GM19438 (cell line): Measurements from ENCODE around the gene SPG21.
"Not testable (repeated sequence)": the region's sequence is repeated elsewhere in the genome, so short reads cannot be mapped to it uniquely, and the experiment has no call there.

ENCODE experiments used
- ATAC-seq: cut with Tn5 transposase; IDR thresholded peaks from one replicate; pipeline ENCODE4 v1.9.1; 2021; ENCODE audit warnings: low read depth; ENCODE audit not compliant: unreplicated experiment

The SPG21 gene

GRCh38 chr15:64989416-64990167 lies at the start of gene SPG21:
SPG21 (minus strand) TSS chr15:64989914; CDS start chr15:64983569, 6,345 bp downstream.
- ATAC-seq, result peak; percentile 92

DNA sequence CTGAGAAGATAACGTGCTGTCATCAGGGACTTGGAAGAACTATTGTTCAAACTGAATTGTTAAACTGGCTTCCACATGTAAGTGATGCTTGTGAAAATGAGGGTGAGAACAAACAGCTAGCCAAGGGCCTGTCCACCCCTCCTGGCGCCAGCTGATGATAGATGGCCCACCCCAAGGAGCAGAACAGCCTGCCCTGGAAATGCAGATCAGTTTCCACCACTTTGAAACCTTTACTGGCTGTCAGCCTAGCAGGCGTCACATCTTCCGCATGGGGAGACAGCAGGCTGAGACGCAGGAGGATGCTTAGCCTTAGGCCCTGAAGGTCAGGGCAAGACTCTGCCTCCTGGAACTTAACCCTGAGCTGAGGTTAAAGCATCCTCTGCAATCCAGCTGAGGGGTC lies 49.1 kb upstream of the SPG21 start:
- no peak for ATAC-seq

DNA sequence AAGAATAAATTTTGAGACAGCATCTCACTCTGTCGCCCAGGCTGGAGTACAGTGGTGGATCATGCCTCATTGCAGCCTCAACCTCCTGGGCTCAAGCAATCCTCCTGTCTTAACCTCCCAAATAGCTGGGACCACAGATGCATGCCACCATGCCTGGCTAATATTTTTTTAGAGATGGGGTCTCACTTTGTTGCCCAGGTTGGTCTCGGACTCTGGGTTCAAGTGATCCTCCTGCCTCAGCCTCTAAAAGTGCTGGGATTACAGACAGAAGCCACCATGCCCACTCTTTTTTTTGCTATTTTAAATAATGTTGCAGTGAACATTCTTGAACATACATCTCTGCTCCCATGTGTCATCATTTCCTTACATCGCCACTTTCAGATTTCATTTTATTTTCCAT lies 48.7 kb upstream of the SPG21 start:
- ATAC-seq, result no peak

GRCh38 chr15:65037309-65037708 lies 47.6 kb upstream of the SPG21 start:
- no peak for ATAC-seq

GRCh38 chr15:65034719-65035118 lies 45.0 kb upstream of the SPG21 start:
- no peak for ATAC-seq

DNA sequence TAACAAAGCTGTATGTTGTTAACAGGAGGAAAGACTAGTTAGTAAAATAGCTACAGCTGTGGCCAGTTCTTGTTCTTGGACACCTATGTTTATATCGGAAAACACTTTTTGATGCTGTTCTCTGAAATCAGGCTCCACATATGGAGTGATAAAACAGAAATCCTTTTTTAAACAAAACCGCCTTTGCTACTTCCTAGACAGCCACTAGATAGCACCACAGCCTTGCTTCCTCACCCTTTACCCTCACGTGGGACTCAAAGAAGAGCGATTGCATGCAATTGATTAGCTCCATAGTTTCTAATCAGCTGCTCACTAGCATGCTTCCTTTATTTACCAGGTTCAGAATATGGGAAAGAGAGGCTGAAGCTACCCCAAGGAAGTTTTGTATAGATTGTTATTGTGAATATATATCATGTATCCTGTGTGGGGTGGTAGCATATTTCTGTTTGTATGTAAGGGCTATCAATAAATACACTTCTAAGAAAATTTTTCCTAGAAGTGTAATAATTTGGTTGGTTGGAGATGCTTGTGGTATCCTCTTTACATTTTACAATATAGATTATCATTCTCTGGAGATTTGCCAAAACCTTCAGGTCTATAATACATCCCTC lies 44.0 kb upstream of the SPG21 start:
- ATAC-seq, result no peak

GRCh38 chr15:65032801-65033537 lies 43.3 kb upstream of the SPG21 start:
- ATAC-seq, result no peak

DNA sequence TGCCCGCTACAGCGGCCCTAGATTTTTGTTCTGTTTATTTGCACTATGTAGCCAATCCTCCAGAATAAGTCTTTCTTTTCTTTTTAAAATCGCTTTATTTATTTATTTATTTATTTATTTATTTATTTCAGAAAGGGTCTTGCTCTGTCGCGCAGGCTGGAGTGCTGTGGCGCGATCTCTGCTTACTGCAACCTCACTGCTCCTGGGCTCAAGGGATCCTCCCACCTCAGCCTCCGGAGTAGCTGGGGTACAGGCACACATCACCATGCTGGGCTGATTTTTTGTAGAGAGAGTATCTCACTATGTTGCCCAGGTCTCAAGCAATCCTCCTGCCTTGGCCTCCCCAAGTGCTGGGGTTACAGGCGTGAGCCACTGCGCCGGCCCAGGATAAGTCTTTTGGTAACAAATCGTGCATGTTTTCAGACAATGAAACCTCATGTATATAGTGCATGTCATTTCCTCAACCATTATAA lies 40.1 kb upstream of the SPG21 start:
- no peak for ATAC-seq

- ATAC-seq, result peak; percentile 63
Measured at GRCh38 chr15:65028921-65029735, 39.4 kb upstream of the SPG21 start, which contains the start of gene MTFMT. MTFMT (minus strand) TSS chr15:65029639; CDS start chr15:65029613, 26 bp downstream.

DNA sequence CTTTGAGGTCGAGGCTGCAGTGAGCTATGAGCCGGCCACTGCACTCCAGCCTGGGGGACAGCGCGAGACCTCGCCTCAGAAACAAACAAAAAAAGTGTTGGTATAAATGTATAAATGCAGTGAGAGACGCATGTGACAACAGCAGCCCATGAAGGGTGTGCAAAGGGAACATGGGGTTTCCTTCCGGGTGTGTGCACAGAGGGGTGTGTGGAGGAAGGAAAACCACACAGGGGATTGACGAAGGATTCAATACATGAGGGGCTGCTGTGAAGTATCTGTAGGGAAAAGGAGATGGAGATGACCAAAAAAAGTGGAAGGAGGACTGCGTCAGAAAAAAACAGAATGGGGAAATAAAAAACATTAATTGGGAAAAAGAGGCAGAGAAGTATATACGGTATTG lies 38.6 kb upstream of the SPG21 start:
- ATAC-seq, result no peak

GRCh38 chr15:65027593-65027992 lies 37.9 kb upstream of the SPG21 start:
- no peak for ATAC-seq

- no peak for ATAC-seq
Measured at GRCh38 chr15:65026756-65027155, 37.0 kb upstream of the SPG21 start.

DNA sequence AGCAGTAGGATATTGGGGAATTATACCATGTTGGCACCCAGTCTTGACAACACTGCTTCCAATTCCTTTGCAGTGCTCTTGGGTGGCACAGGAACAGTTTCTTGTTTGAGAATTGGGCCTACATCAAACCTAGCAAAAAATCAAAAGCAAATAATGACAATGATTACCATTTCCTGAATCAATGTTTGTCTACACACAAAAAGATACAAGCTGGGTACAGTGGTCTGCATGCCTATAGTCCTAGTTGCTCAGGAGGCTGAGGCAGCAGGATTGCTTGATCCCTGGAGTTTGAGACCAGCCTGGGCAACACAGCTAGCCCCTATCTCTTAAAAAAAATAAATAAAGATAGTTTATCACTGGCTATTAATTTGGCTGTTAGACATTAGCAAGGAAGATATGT lies 31.8 kb upstream of the SPG21 start:
- ATAC-seq, result no peak

GRCh38 chr15:65020419-65020818 lies 30.7 kb upstream of the SPG21 start:
- ATAC-seq, result no peak

DNA sequence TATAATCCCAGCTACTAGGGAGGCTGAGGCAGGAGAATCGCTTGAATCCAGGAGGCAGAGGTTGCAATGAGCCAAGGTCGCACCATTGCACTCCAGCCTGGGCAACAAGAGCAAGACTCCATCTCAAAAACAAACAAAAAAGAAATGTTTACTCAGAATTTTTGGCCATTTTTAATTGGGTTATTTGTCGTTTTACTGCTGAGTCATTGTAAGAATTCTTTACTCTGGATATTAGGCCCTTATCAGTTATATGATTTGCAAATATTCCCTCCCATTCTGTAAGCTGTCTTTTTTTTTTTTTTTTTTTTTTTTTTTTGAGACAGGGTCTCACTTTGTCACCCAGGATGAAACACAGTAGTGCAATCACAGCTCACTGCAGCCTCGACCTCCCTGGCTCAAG lies 21.5 kb upstream of the SPG21 start:
- ATAC-seq, result not testable (repeated sequence)

- ATAC-seq, result no peak
Measured at GRCh38 chr15:65008983-65009382, 19.3 kb upstream of the SPG21 start.

- no peak for ATAC-seq
Measured at GRCh38 chr15:65006876-65007275, 17.2 kb upstream of the SPG21 start.

DNA sequence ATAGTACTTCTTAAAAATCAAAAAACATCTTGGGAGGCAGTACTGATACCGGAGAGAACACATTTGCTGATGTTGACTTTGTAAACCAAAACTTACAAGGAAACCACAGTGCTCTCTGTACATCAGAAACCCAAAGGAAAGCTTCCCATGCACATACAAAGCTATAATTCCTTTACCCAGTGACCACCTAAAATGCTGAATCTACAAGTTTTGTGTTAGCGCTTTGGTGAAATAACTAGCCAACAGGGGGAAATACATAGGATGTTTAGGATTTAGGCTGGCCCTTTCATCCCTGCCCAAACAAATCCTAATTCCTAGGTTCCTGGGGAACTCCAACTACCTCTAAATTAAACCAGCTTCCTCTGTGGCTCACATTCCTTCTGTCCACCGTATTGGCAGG lies 15.3 kb upstream of the SPG21 start:
- no peak for ATAC-seq

- no peak for ATAC-seq
Measured at GRCh38 chr15:64997745-64998375, 8.1 kb upstream of the SPG21 start.

- no peak for ATAC-seq
Measured at GRCh38 chr15:64997066-64997465, 7.4 kb upstream of the SPG21 start.
